ENCODE data around the gene IL32.

The IL32 gene

DNA sequence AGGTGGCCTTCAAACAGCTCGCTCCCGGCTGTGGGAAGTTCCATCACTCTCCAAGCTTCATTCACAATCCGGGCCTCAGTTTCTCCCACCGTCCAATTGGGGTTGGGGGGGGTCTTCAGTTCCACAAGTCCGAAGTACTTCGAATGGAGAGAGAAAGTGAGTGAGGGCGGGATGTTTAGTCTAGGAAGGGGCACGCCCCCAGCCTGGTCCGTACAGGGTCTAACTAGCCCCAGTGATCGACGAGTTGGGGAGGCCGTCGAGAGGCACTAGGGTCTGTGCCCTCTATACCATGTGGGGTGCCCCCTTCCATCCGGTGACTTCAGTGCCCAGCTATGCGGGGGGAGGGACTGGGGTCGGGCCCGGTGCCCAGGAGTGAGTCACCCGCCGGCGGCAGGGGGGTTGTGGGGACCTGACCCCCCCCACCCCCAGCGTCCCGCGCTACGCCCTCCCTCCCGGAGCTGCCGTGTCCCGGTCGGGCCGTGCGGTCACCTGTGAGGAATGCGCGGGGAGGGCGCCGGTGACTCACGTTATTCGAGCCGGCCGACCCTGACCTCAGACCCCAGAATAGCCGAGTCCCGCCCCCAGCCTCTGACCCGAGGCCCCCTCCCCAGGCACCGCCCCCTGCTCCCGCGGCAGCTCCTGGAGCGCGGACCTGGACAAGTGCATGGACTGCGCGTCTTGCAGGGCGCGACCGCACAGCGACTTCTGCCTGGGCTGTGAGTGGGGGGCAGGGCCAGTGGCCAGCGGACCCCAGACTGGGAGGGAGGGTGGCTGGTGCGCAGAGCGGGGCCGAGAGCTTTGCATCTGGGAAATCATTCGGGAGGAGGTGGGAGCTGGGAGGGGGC lies 44.6 kb upstream of the IL32 start:
- peak overlapping the region; percentile 64 for H3K4me2 ChIP-seq (ENCODE audit: low read length, poor library complexity, severe bottlenecking)
- H3K36me3 ChIP-seq (ENCODE audit: control insufficient read depth in 1 of 2, insufficient read depth in 2 of 2, low read depth in 1 of 2, low read length in 2 of 2), result peaks cover 4 to 29% of the 10 kb centered on the region in 2 experiments
- peak overlapping the region; percentile 9 to 45 for H2BK12ac ChIP-seq (ENCODE audit: low read length in 2 of 2)
- WGBS, result 2% methylated on average over 42 of the region's 57 CpGs
- peak overlapping the region; percentile 81 for H4K8ac ChIP-seq (ENCODE audit: low read length)
- H3K27ac ChIP-seq (ENCODE audit: low read length, poor library complexity, severe bottlenecking), result peak overlapping the region; percentile 100
- peak overlapping the region; percentile 88 to 94 for H3K4ac ChIP-seq (ENCODE audit: low read depth in 1 of 2, low read length in 2 of 2)
- peak overlapping the region; percentile 98 for H2AK5ac ChIP-seq (ENCODE audit: low read length, severe bottlenecking)
- peak overlapping the region; percentile 97 for H2BK15ac ChIP-seq (ENCODE audit: low read depth, poor library complexity, severe bottlenecking)
- peaks cover 5 to 18% of the 10 kb centered on the region in 2 experiments for H3K27me3 ChIP-seq (ENCODE audit: control insufficient read depth in 1 of 2, insufficient read depth in 1 of 2, low read length in 2 of 2)
- peak overlapping the region; percentile 100 for H2BK5ac ChIP-seq (ENCODE audit: low read depth, low read length, poor library complexity, severe bottlenecking)
- H4K91ac ChIP-seq (ENCODE audit: low read length), result peak overlapping the region; percentile 90
- H3K9ac ChIP-seq (ENCODE audit: low read length), result peak overlapping the region; percentile 100
- peak overlapping the region; percentile 81 to 97 for H3K4me3 ChIP-seq (ENCODE audit: insufficient read depth in 1 of 2, low read depth in 1 of 2, low read length in 2 of 2)
- H3K9me3 ChIP-seq (ENCODE audit: control insufficient read depth, low read length), result no peaks in the 10 kb centered on the region
- H3K23ac ChIP-seq (ENCODE audit: low read length in 2 of 2), result peak overlapping the region in 1 of 2 experiments; percentile 86
- no peak overlapping the region for H2AFZ ChIP-seq (ENCODE audit: low read depth, low read length)
- H2BK120ac ChIP-seq (ENCODE audit: low read depth, low read length), result peak overlapping the region; percentile 77
- peaks cover 29% of the 10 kb centered on the region for H3K4me1 ChIP-seq (ENCODE audit: control insufficient read depth, insufficient read depth, low read depth, low read length)
- H3K79me1 ChIP-seq (replicated peaks; ENCODE audit: low read length, poor library complexity, severe bottlenecking), result peaks cover 6% of the 10 kb centered on the region
- H3K18ac ChIP-seq (ENCODE audit: low read depth in 1 of 2, low read length in 2 of 2), result peak overlapping the region; percentile 95 to 96
- DNase-seq, result peak; percentile 90
- H3K14ac ChIP-seq (ENCODE audit: low read length in 2 of 2), result peak overlapping the region in 1 of 2 experiments; percentile 93

DNA sequence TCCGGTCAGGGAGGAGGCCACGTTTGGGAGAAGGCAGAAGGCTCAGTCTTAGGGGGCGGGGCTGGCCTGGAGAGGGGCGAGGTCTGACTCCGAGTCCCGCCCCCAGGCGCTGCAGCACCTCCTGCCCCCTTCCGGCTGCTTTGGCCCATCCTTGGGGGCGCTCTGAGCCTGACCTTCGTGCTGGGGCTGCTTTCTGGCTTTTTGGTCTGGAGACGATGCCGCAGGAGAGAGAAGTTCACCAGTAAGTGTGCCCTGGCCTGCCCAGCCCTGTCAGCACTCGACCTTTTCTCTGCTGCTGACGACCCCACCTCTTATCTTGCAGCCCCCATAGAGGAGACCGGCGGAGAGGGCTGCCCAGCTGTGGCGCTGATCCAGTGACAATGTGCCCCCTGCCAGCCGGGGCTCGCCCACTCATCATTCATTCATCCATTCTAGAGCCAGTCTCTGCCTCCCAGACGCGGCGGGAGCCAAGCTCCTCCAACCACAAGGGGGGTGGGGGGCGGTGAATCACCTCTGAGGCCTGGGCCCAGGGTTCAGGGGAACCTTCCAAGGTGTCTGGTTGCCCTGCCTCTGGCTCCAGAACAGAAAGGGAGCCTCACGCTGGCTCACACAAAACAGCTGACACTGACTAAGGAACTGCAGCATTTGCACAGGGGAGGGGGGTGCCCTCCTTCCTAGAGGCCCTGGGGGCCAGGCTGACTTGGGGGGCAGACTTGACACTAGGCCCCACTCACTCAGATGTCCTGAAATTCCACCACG lies 43.8 kb upstream of the IL32 start:
- H2BK120ac ChIP-seq (ENCODE audit: low read depth, low read length), result peak overlapping the region; percentile 77
- H3K23ac ChIP-seq (ENCODE audit: low read length in 2 of 2), result peak overlapping the region in 1 of 2 experiments; percentile 86
- H3K36me3 ChIP-seq (ENCODE audit: control insufficient read depth in 1 of 2, insufficient read depth in 2 of 2, low read depth in 1 of 2, low read length in 2 of 2), result peaks cover 12 to 37% of the 10 kb centered on the region in 2 experiments
- H2BK15ac ChIP-seq (ENCODE audit: low read depth, poor library complexity, severe bottlenecking), result peak overlapping the region; percentile 60
- H4K91ac ChIP-seq (ENCODE audit: low read length), result peak overlapping the region; percentile 90
- H3K4me3 ChIP-seq (ENCODE audit: insufficient read depth in 1 of 2, low read depth in 1 of 2, low read length in 2 of 2), result peak overlapping the region; percentile 81 to 97
- H3K9me3 ChIP-seq (ENCODE audit: control insufficient read depth, low read length), result no peaks in the 10 kb centered on the region
- peak overlapping the region; percentile 64 for H3K4me2 ChIP-seq (ENCODE audit: low read length, poor library complexity, severe bottlenecking)
- peak overlapping the region; percentile 99 for H2AK5ac ChIP-seq (ENCODE audit: low read length, severe bottlenecking)
- under 1% methylated on average over 24 of the region's 25 CpGs for WGBS
- H3K9ac ChIP-seq (ENCODE audit: low read length), result peak overlapping the region; percentile 100
- H3K79me1 ChIP-seq (replicated peaks; ENCODE audit: low read length, poor library complexity, severe bottlenecking), result peaks cover 6% of the 10 kb centered on the region
- no peak overlapping the region for H2AFZ ChIP-seq (ENCODE audit: low read depth, low read length)
- peak overlapping the region; percentile 100 for H3K27ac ChIP-seq (ENCODE audit: low read length, poor library complexity, severe bottlenecking)
- H4K8ac ChIP-seq (ENCODE audit: low read length), result peak overlapping the region; percentile 81
- peak overlapping the region; percentile 88 to 94 for H3K4ac ChIP-seq (ENCODE audit: low read depth in 1 of 2, low read length in 2 of 2)
- DNase-seq, result peak; percentile 90
- peak overlapping the region; percentile 95 to 96 for H3K18ac ChIP-seq (ENCODE audit: low read depth in 1 of 2, low read length in 2 of 2)
- peak overlapping the region; percentile 62 to 93 for H3K14ac ChIP-seq (ENCODE audit: low read length in 2 of 2)
- peaks cover 5 to 18% of the 10 kb centered on the region in 2 experiments for H3K27me3 ChIP-seq (ENCODE audit: control insufficient read depth in 1 of 2, insufficient read depth in 1 of 2, low read length in 2 of 2)
- peak overlapping the region; percentile 98 for H2BK5ac ChIP-seq (ENCODE audit: low read depth, low read length, poor library complexity, severe bottlenecking)
- H2BK12ac ChIP-seq (ENCODE audit: low read length in 2 of 2), result peak overlapping the region; percentile 49 to 90
- H3K4me1 ChIP-seq (ENCODE audit: control insufficient read depth, insufficient read depth, low read depth, low read length), result peaks cover 29% of the 10 kb centered on the region

DNA sequence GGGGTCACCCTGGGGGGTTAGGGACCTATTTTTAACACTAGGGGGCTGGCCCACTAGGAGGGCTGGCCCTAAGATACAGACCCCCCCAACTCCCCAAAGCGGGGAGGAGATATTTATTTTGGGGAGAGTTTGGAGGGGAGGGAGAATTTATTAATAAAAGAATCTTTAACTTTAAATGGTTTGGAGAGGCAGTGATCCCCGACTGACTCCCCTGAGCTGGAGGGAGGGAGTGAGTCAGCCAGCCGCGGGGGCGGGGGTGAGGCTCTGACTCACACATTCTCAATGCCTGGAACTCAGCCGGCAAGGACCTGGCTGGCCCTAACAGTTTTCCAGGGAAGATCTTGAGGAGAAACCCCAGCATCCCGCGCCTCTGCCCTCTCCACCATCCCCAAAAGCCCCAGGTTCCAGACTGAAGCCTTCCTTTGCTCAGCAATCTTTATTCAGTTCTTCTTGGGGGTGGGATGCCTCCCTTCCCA lies 43.2 kb upstream of the IL32 start:
- H4K8ac ChIP-seq (ENCODE audit: low read length), result peak overlapping the region; percentile 92

More for the DNA sequence above, 43.2 kb upstream of the IL32 start:
- no peak overlapping the region for H2AFZ ChIP-seq (ENCODE audit: low read depth, low read length)
- H3K79me1 ChIP-seq (replicated peaks; ENCODE audit: low read length, poor library complexity, severe bottlenecking), result peaks cover 6% of the 10 kb centered on the region
- peaks cover 29% of the 10 kb centered on the region for H3K4me1 ChIP-seq (ENCODE audit: control insufficient read depth, insufficient read depth, low read depth, low read length)
- peaks cover 5 to 13% of the 10 kb centered on the region in 2 experiments for H3K27me3 ChIP-seq (ENCODE audit: control insufficient read depth in 1 of 2, insufficient read depth in 1 of 2, low read length in 2 of 2)
- peaks cover 18 to 43% of the 10 kb centered on the region in 2 experiments for H3K36me3 ChIP-seq (ENCODE audit: control insufficient read depth in 1 of 2, insufficient read depth in 2 of 2, low read depth in 1 of 2, low read length in 2 of 2)
- peak overlapping the region; percentile 95 to 98 for H3K18ac ChIP-seq (ENCODE audit: low read depth in 1 of 2, low read length in 2 of 2)
- 1% methylated on average over 7 of the region's 8 CpGs for WGBS
- H2BK120ac ChIP-seq (ENCODE audit: low read depth, low read length), result peak overlapping the region; percentile 80
- peak overlapping the region; percentile 94 to 95 for H2BK12ac ChIP-seq (ENCODE audit: low read length in 2 of 2)
- H3K14ac ChIP-seq (ENCODE audit: low read length in 2 of 2), result peak overlapping the region; percentile 62 to 89
- peak overlapping the region; percentile 100 for H2BK5ac ChIP-seq (ENCODE audit: low read depth, low read length, poor library complexity, severe bottlenecking)
- H3K9ac ChIP-seq (ENCODE audit: low read length), result peak overlapping the region; percentile 100
- peak overlapping the region; percentile 99 for H2AK5ac ChIP-seq (ENCODE audit: low read length, severe bottlenecking)
- peak overlapping the region; percentile 100 for H3K27ac ChIP-seq (ENCODE audit: low read length, poor library complexity, severe bottlenecking)
- peak overlapping the region; percentile 81 to 97 for H3K4me3 ChIP-seq (ENCODE audit: insufficient read depth in 1 of 2, low read depth in 1 of 2, low read length in 2 of 2)
- H3K4me2 ChIP-seq (ENCODE audit: low read length, poor library complexity, severe bottlenecking), result peak overlapping the region; percentile 85
- H3K23ac ChIP-seq (ENCODE audit: low read length in 2 of 2), result no peak overlapping the region
- no peaks in the 10 kb centered on the region for H3K9me3 ChIP-seq (ENCODE audit: control insufficient read depth, low read length)
- H4K91ac ChIP-seq (ENCODE audit: low read length), result peak overlapping the region; percentile 96
- peak overlapping the region; percentile 87 to 94 for H3K4ac ChIP-seq (ENCODE audit: low read depth in 1 of 2, low read length in 2 of 2)
- peak overlapping the region; percentile 93 for H2BK15ac ChIP-seq (ENCODE audit: low read depth, poor library complexity, severe bottlenecking)
- DNase-seq, result peak; percentile 95
